ENCODE measurements around the gene KLF3. TPM values are rescaled to one million over a fixed set of nuclear protein-coding genes. Genes with fewer than 3 reads are reported as not detected.

The KLF3 gene
- total RNA-seq, 1 experiment from 2014 or later, result 8.0 TPM

DNA sequence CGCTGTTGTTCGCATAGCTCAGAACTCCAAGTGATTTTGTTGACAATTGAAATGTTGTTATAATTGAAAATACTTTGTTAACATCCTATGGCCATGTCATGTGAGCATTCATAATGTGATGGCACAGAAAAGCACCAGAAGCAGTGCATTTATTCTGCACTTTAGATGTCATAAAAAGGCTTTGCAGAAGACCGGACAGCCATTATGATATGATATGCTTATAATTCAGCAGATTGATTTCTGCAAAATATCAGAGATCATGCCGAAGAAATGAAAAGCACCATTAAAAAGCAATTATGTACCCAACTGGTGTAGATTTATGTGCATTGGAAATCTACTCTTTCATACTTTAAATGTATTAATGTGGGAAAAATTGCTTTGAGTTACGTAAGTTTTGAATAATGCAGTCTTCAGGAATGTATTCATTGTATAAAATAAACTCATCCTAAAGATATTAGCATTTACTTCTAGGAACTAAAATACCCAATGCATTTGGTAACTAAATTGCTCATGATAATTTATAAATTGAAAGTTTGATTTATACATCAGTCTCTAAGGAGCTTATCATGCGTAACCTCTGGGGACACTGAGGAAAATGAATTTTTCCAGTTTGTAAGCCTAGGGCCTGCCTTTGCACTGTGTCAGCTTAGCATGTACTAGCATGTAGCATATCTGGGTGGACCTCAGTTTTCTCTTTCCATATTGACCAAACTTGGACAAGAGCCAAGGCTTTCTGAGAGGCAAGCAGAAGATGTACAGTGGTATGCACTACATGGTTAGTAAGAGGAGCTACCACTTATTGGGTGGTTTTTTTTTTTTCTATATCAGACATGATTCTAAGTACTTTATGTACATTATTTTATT, 75.2 kb downstream of the KLF3 start:
- no peak for DNase-seq (ENCODE audit: low spot score)

DNA sequence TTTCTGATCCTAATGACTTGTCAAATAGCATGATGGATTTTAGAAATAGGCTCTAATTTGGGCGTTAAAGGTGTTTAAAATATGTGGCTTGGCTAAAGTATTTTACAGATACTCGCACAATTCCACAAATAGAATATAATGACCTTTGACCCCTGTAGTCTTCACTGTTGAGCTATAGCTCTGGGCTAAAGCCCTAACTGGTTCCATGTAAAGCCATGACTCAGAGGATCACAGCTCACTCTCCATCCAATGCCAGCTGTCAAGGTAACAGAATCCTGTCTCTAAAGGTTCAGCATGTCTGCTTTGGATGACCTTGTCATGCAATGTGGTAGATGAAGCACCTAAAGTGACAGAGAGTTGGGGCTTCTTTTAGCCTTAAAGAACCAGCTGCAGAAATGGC, 76.3 kb downstream of the KLF3 start:
- DNase-seq (ENCODE audit: low spot score), result no peak

DNA sequence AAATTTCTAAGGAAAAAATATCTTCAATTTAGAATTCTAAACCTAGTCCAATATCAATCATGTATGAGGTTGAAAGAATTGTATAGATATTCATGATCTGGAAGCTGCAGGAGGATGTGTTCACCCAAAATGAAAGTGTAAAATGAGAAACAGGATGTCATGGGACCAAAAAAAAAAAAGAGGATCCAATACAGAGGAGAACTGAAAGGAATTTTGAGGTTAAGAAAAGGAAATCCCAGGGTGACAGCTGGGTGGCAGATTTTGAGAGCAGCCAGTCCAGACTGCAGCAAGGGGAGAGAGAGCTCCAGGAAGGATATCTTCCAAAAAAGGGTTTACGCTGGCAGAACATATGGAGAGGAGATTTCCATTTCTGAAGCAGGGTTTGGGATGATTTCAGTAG, 79.9 kb downstream of the KLF3 start:
- peak; percentile 33 for DNase-seq (ENCODE audit: low spot score)

DNA sequence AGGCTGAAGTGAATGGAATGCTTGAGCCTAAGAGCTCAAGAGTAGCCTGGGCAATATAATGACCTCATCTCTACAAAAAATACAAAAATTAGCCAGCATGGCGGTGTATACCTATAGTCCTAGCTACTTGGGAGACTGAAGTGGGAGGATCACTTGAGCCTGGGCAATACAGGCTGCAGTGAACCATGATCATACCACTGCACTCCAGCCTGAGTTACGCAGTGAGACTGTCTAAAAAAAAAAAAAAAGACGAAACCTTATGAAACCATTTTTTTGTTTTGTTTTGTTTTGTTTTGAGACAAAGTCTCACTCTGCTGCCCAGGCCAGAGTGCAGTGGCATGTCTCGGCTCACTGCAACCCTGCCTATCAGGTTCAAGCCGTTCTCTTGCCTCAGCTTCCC, 81.9 kb downstream of the KLF3 start:
- no peak for DNase-seq (ENCODE audit: low spot score)

DNA sequence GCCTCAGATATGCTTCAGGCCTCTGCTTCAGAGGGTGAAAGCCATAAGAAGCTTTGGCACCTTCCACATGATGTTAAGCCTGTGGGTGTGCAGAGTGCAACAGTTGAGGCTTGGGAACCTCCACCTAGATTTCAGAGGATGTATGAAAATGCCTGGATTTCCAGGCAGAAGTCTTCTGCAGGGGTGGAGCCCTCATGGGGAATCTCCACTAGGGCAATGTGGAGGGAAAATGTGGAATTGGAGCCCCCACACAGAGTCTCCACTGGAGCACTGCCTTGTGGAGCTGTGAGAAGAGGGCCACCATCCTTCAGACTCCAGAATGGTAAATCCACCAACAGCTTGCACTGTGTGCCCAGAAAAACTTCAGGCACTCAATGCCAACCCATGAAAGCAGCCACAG, 83.6 kb downstream of the KLF3 start:
- no peak for DNase-seq (ENCODE audit: low spot score)

DNA sequence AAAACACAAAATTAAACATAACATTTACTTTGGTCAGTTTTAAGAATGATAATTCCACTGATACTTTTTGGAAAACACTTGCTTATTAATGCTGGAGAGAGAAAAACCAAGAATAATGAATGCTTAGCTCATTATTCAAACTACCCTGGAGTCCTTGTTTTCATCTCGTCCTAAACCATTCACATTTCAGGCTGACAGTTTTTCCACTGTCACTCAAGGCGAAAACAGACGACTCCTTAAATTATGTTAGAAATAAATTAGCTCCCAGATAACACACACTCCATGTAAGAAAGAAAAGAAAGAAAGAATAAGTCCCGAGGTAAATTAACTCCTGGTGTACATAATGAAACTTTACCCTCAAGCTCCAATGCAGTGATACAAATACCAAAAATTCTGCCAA, 85.3 kb downstream of the KLF3 start:
- DNase-seq (ENCODE audit: low spot score), result no peak

Other genes starting within 250 kb of the KLF3 start
- 0.08 TPM in 1 of 2 replicates, not detected in the other for gene TLR10, start 118.8 kb downstream of the KLF3 start, total RNA-seq (2014; rRNA removed; shearing (Covaris generic))
- gene TLR1, start 140.6 kb downstream of the KLF3 start, total RNA-seq (2014; rRNA removed; shearing (Covaris generic)), result 0.84 and 4.2 TPM in 2 replicates
- gene TLR6, start 192.6 kb downstream of the KLF3 start, total RNA-seq (2014; rRNA removed; shearing (Covaris generic)), result 9.9 and 15.8 TPM in 2 replicates
- gene FAM114A1, start 203.6 kb downstream of the KLF3 start, total RNA-seq (2014; rRNA removed; shearing (Covaris generic)), result 89.3 and 118 TPM in 2 replicates

All from H4 (cell line).